GM11168 (cell line): ENCODE data around the gene CEP85L.

Experiments used
- in situ Hi-C: fragments of 300-500 bp; cut with MboI; formaldehyde crosslinking; loops from one replicate; pipeline ENCODE4 v1.12.0; 2022; ENCODE audit warnings: low sequenced_read_pairs; ENCODE audit not compliant: unreplicated experiment

CEP85L gene

GRCh38 chr6:118663993-118664985 is 12.9 kb upstream of the CEP85L start:
- in situ Hi-C loops = no loop called here

GRCh38 chr6:118661831-118662230 is 10.4 kb upstream of the CEP85L start:
- in situ Hi-C loops = no loop called here

GRCh38 chr6:118660218-118660569 is 8.8 kb upstream of the CEP85L start:
- in situ Hi-C loops = no loop called here

- in situ Hi-C loops = no loop called here
These were observed 8.3 kb upstream of the CEP85L start for GRCh38 chr6:118659513-118660217.

GRCh38 chr6:118656847-118657451 is 5.6 kb upstream of the CEP85L start:
- in situ Hi-C loops = no loop called here

- in situ Hi-C loops = no loop called here
These were observed 742 bp upstream of the CEP85L start for GRCh38 chr6:118652051-118652615.

GRCh38 chr6:118650582-118651281 is 659 bp downstream of the CEP85L start:
- in situ Hi-C loops = no loop called here

- in situ Hi-C loops = no loop called here
These were observed 1.3 kb downstream of the CEP85L start for GRCh38 chr6:118649918-118650581.

- in situ Hi-C loops = no loop called here
These were observed 2.4 kb downstream of the CEP85L start for GRCh38 chr6:118648866-118649554.

- in situ Hi-C loops = no loop called here
These were observed 4.4 kb downstream of the CEP85L start for GRCh38 chr6:118646977-118647376.

- in situ Hi-C loops = no loop called here
These were observed 6.0 kb downstream of the CEP85L start for GRCh38 chr6:118645395-118645794.

GRCh38 chr6:118644007-118644406 is 7.4 kb downstream of the CEP85L start:
- in situ Hi-C loops = no loop called here

- in situ Hi-C loops = no loop called here
These were observed 10.3 kb downstream of the CEP85L start for GRCh38 chr6:118641042-118641441.

- in situ Hi-C loops = no loop called here
These were observed 12.1 kb downstream of the CEP85L start for GRCh38 chr6:118639054-118639964.

- in situ Hi-C loops = no loop called here
These were observed 13.1 kb downstream of the CEP85L start for GRCh38 chr6:118638288-118638687.

GRCh38 chr6:118635909-118636735 is 15.3 kb downstream of the CEP85L start:
- in situ Hi-C loops = no loop called here

- in situ Hi-C loops = no loop called here
These were observed 19.0 kb downstream of the CEP85L start for GRCh38 chr6:118632359-118632758.
